Measurements from ENCODE around the gene COL13A1.

COL13A1 gene

GRCh38 chr10:69899727-69900595, 98.3 kb downstream of the COL13A1 start:
- no peak overlapping the region for H3K4me3 ChIP-seq (ENCODE audit: low read depth, low read length)
- no peak for TF ChIP-seq CTCF (IDR thresholded peaks at IDR 0.05; ENCODE audit: low read depth, low read length, missing control alignments)
- DNase-seq (ENCODE audit: low read depth): no peak

- H3K4me3 ChIP-seq (ENCODE audit: low read depth, low read length): no peak overlapping the region
- no peak for DNase-seq (ENCODE audit: low read depth)
- TF ChIP-seq CTCF (IDR thresholded peaks at IDR 0.05; ENCODE audit: low read depth, low read length, missing control alignments): no peak
Measured at GRCh38 chr10:69901022-69901421, 99.3 kb downstream of the COL13A1 start.

- no peak for DNase-seq (ENCODE audit: low read depth)
- no peak overlapping the region for H3K4me3 ChIP-seq (ENCODE audit: low read depth, low read length)
- peak; percentile 62 for TF ChIP-seq CTCF (IDR thresholded peaks at IDR 0.05; ENCODE audit: low read depth, low read length, missing control alignments)
Measured at GRCh38 chr10:69901628-69902505, 100.2 kb downstream of the COL13A1 start.

- no peak for DNase-seq (ENCODE audit: low read depth)
- no peak overlapping the region for H3K4me3 ChIP-seq (ENCODE audit: low read depth, low read length)
- TF ChIP-seq CTCF (IDR thresholded peaks at IDR 0.05; ENCODE audit: low read depth, low read length, missing control alignments): no peak
Measured at GRCh38 chr10:69902835-69903535, 101.3 kb downstream of the COL13A1 start.

GRCh38 chr10:69904533-69904932, 102.8 kb downstream of the COL13A1 start:
- TF ChIP-seq CTCF (IDR thresholded peaks at IDR 0.05; ENCODE audit: low read depth, low read length, missing control alignments): no peak
- H3K4me3 ChIP-seq (ENCODE audit: low read depth, low read length): no peak overlapping the region
- no peak for DNase-seq (ENCODE audit: low read depth)

GRCh38 chr10:69906425-69906824, 104.7 kb downstream of the COL13A1 start:
- no peak for DNase-seq (ENCODE audit: low read depth)
- no peak for TF ChIP-seq CTCF (IDR thresholded peaks at IDR 0.05; ENCODE audit: low read depth, low read length, missing control alignments)

More at GRCh38 chr10:69906425-69906824, 104.7 kb downstream of the COL13A1 start:
- H3K4me3 ChIP-seq (ENCODE audit: low read depth, low read length): no peak overlapping the region

Data from GM12864 (cell line).